Smooth muscle cell of the pulmonary artery (primary cell): ENCODE data around the gene KXD1. TPM values are rescaled to one million over a fixed set of nuclear protein-coding genes. Genes with fewer than 3 reads are reported as not detected.

ENCODE experiments used
- total RNA-seq: library from RNA; depleted of rRNA; stranded (reverse); fragments of >200 nt; gene quantifications from 2 replicates; pipeline ENCODE4 v1.2.3, GENCODE V29; 2014

KXD1 gene, protein sequence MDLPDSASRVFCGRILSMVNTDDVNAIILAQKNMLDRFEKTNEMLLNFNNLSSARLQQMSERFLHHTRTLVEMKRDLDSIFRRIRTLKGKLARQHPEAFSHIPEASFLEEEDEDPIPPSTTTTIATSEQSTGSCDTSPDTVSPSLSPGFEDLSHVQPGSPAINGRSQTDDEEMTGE
- total RNA-seq = 70.5 and 81.7 TPM in 2 replicates

DNA sequence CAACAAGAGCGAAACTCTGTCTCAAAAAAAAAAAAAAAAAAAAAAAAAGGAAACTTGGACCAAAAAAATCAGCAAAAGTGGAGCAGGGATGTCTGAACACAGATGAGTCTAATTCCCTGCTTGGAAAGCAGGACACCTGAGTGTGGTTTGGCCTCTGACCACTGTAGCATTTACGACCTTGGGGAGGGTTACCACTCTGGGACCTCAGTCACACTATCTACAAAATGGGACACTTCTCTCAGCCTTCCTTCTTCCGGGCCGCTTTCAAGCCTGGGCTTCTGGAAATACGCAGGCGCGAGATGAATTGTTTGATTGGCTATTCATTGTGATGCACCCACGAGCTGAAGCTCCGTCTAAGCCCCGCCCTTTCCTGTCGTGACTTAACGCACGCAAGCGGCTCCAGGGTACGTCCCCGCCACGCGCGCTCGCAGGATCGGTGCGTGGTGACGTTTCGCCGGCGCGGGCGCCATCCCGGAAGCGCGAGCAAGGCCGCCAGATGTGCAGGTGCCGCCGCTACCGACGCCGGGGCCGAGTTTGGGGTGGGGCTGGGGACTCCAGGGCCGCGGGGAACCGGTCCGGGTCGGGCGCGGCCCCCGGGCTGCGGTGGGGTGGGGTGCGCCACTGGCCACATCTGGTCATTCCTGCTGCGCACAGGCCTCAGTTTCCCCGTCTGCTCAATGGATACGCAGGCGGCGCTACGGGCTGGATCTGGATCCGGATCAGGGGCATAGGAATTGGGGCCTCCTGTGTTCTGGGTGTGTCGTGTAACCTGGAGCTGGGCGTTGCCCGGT lies at the start of gene KXD1:
KXD1 (plus strand) TSS at position 460 of the 791 bp plus-strand sequence. CDS start 4,187 bp downstream, outside the sequence.

DNA sequence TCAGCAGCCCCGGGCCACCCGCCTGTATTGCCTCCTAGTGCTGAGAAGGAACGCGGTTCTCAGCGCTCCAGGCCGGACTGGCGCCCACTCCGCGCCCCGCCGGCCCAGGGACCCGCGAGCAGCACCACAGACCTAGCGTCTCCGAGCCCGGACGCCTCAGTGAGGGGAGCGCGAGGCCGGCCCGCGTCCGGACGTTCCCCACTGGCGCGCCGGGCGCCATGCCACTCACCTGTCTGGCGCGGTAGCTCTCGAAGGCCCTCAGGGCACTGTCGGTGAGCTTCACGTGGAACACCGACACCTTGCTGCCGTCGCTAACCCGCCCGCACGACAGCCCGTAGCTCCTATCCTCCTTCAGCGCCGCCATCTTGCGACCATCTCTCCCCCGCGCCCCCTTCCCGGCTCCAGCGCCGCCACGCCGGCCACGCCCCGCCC lies 36.0 kb upstream of the KXD1 start, which contains the start of gene ELL:
ELL (minus strand) TSS at position 379 of the 432 bp plus-strand sequence; CDS start at position 364, 15 bp downstream.

DNA sequence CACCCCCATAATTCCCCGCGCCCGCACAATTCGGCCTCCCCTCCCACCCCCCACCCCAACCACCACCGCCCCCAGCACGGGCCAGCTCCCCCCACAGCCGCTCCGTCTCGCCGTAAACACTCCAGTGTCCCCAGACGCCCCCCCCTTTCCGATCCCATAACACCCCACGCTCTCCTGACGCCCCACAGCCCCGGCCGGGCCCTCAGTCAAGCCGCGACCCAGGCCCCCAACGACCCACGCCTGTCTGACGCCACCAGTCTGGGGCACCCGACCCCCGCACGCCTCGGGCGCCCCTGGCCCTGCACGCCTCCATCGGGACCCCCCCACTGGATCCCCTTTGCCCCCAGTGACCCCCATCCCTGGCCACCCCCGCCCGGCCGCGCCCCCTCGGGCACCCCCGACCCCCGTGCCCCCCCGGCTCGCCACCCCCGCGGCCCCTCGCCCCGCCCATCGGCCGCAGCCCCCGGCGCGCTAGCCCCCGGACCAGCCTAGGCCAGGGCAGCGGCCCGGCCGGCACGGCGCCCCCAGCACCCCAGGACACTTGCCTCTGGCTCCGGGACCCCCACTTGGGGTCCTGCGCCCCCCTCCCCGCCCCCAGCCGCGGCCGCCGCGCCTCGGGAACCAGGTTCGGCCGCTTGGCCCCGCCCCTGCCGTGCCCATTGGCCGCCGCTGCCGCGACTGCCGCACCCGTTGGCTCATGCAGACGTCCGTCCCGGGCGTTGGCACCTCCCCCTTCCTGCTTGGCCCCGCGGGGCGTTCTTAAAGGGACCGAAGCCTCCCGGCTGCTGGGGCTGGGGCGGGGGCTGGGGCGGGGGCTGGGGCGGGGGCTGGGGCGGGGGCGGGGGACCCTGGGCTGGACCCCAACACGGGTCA lies 14.5 kb upstream of the KXD1 start, which contains the start of gene FKBP8:
FKBP8 (minus strand) TSS at position 633 of the 873 bp plus-strand sequence. CDS start 1,603 bp downstream, outside the sequence.

DNA sequence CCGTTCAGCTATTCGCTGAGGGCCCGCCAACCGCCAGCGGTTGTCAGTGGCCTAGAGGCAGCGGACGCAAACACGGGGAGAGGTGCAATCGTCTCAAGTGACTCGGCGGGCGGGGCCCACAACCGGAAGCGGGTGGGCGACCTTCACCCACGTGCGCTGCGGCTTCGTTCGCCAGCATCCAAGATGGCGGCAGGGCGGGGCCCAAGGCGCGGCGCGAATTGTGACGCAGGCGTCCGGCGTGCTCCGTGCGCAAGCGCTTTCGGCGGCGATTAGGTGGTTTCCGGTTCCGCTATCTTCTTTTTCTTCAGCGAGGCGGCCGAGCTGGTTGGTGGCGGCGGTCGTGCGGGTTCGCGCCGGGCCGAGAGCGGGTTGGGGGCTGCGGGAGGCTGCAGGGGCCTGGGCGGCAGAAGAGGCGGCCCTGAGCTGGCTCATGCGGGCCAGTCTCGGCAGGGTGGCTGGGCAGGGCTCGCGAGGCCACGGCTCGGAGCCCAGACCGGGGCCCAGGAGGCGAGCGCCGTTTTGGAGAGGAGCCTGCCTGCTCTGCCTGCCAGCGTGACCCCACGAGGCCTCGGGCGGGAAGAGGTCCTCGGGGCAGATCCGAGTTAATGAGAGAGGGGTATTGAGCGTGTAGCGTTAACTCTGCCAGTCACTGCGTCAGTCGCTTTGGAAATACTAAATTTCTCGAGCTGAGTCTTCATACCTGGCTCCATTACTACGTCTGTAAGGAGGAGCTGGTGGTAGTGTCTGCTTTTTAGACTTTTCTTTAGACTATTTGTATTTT lies 14.1 kb downstream of the KXD1 start, which contains the start of gene UBA52:
UBA52 (plus strand) TSS at position 294 of the 781 bp plus-strand sequence. CDS start 1,444 bp downstream, outside the sequence.

DNA sequence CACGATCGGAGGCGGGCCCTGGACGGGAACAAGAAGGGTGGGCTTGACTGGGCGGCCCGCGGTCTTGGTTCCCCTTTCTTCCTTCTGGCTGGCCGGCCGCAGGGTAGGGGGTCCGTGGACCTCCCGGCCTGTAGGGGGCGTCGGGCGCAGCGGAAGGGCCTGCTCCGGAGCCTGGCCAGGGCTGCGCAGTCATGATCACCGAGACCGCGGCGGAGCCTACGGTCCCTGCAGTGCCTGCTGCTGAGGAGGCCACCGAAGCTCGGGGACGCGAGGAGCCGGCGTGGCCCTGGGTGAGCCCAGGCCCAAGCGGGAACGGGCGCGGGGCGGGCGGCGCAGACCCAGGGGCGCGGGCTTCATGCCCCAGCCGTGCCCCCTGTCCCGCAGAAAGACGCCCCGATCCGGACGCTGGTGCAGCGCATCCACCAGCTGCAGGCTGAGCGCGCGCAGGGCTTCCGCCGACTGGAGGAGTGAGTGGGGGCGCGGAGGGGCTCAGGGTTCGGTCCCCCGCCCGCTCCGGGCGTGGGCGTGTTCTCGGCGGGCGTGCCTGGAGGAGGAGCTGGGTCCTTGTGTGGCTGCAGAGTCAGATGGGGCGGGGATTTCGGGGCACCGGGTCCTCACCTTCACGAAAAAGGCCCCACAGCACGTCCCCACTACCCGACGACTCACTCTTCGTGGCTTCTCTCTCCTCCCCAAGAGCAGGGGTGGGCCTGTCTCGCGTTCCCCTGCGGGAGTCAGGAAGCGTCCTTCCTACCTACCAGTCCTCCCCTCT lies 31.1 kb downstream of the KXD1 start, which contains the start of gene REX1BD:
REX1BD (plus strand) TSS at position 188 of the 769 bp plus-strand sequence; CDS start at position 192, 4 bp downstream.

DNA sequence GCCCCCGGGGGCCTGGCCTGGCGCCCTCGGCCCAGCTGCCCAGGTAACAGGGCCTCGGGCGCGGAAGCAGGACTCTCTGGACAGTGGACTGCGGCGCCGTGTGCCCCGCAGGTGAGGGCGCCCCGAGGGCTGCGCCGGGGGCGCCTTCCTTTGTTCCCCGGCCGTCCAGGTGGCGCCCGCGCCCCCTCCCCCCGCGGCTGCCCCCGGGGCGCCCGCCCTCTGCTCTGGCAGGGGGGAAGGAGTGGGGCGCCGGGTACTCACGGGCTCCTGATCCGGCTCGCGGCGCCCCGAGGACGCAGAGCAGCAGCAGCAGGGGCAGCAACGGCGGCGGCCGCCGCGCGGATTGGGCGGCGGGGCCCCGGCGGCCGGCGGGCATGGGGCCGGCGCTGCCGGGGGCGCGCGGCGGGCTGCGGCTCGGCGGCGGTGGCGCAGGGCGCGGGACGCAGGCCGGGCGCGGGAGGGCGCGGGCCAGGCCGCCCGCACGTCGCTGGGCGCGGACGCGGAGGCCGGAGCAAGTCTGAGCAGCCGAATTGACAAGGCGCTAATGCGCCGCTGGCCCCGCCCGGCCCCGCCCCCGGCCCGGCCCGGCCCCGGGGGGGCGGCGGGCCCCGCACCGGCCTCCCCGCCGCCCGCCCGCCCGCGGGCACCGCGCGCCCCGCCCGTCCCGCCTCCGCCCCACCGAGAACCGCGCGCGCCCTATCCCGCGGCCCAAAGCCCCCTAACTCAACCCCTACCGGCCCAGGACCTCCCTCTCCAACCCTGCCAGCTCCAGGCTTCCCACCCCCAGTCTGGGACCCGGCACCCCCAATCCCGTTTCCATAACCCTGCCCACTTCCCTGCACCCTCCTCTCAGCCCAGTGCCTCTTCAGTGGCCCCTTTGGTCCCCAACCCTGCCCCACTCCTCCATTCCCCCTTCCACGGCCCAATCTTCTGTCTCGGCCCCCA lies 48.9 kb downstream of the KXD1 start, which contains the start of gene CRLF1:
CRLF1 (minus strand) TSS at position 519 of the 945 bp plus-strand sequence; CDS start at position 376, 143 bp downstream.

DNA sequence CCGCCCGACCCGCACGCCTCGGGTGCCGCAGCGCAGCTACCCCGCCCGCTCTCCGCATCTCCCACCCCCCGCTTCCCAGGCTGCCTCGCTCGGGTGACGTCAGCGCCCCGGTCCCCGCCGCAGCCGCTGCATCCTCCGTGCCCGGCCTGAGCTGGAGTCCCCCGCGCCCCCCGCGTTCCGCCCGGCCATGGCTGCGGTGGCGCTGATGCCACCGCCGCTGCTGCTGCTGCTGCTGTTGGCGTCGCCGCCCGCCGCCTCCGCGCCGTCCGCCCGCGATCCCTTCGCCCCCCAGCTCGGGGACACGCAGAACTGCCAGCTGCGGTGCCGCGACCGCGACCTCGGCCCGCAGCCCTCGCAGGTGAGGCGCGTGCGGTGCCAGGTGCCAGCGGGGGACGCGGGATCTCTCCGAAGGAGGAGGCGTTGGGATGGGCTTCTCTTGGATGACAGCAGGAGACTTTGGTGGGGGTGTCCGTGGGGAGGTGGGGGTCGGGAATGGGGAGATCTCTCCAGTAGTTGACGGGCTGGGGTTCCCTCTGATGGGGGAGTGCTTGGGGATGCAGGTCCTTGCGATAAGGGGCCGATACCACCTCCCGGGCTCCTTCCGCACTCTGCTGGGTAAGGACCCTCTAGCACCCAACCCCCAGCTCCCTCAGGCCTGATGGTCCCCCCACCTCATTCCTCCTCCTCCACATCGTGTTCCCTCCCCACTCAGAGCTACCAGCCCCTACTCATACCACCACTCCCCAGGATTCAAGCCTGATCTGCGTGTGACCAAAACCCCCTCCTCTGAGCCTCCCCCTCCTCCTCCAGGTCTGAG lies 55.3 kb downstream of the KXD1 start, which contains the start of gene TMEM59L:
TMEM59L (plus strand) TSS at position 99 of the 817 bp plus-strand sequence; CDS start at position 188, 89 bp downstream.

Other genes starting within 250 kb of the KXD1 start
- gene LSM4, start 234.8 kb upstream of the KXD1 start, total RNA-seq = 85.4 and 90.5 TPM in 2 replicates
- 53.4 and 53.7 TPM in 2 replicates for gene PGPEP1, start 217.3 kb upstream of the KXD1 start, total RNA-seq
- gene GDF15, start 171.7 kb upstream of the KXD1 start, total RNA-seq = 78.5 and 124 TPM in 2 replicates
- gene LRRC25, start 160.2 kb upstream of the KXD1 start, total RNA-seq = 0.07 TPM in 2 replicates
- 50.0 and 70.0 TPM in 2 replicates for gene SSBP4, start 138.5 kb upstream of the KXD1 start, total RNA-seq
- gene ISYNA1, start 119.7 kb upstream of the KXD1 start, total RNA-seq = 16.9 and 63.8 TPM in 2 replicates
- 15.2 and 15.3 TPM in 2 replicates for gene ELL, start 35.8 kb upstream of the KXD1 start, total RNA-seq
- 299 and 304 TPM in 2 replicates for gene FKBP8, start 14.3 kb upstream of the KXD1 start, total RNA-seq
- gene UBA52, start 14.0 kb downstream of the KXD1 start, total RNA-seq = 599 and 748 TPM in 2 replicates
- gene REX1BD, start 30.9 kb downstream of the KXD1 start, total RNA-seq = 32.8 and 34.7 TPM in 2 replicates
- 68.1 and 189 TPM in 2 replicates for gene CRLF1, start 48.9 kb downstream of the KXD1 start, total RNA-seq
- gene TMEM59L, start 55.0 kb downstream of the KXD1 start, total RNA-seq = 4.1 and 6.5 TPM in 2 replicates
- 13.8 and 14.5 TPM in 2 replicates for gene KLHL26, start 79.2 kb downstream of the KXD1 start, total RNA-seq
- gene CRTC1, start 125.8 kb downstream of the KXD1 start, total RNA-seq = 4.2 and 5.3 TPM in 2 replicates
- gene COMP, start 233.4 kb downstream of the KXD1 start, total RNA-seq = 0.53 and 2.5 TPM in 2 replicates